GM18517 (cell line): ENCODE data around the gene KRT38.
"Not testable (repeated sequence)": the region's sequence is repeated elsewhere in the genome, so short reads cannot be mapped to it uniquely, and the experiment has no call there.

Experiments used
- ATAC-seq: cut with Tn5 transposase; IDR thresholded peaks from one replicate; pipeline ENCODE4 v1.9.1; 2021; ENCODE audit warnings: mild to moderate bottlenecking, moderate library complexity; ENCODE audit not compliant: unreplicated experiment

Gene KRT38

GRCh38 chr17:41424111-41424635 lies 16.6 kb downstream of the KRT38 start, which contains the start of gene KRT37:
Gene KRT37 (minus strand): TSS chr17:41424585. CDS start chr17:41424523, 62 bp downstream.
- ATAC-seq = no peak

- ATAC-seq = not testable (repeated sequence)
These were observed 18.2 kb downstream of the KRT38 start for GRCh38 chr17:41422586-41422985.

GRCh38 chr17:41421617-41422016 lies 19.2 kb downstream of the KRT38 start:
- ATAC-seq = no peak

GRCh38 chr17:41421116-41421515 lies 19.7 kb downstream of the KRT38 start:
- ATAC-seq = no peak

- ATAC-seq = no peak
These were observed 20.6 kb downstream of the KRT38 start for GRCh38 chr17:41420134-41420533.

GRCh38 chr17:41419716-41420115 lies 21.1 kb downstream of the KRT38 start:
- no peak for ATAC-seq

- ATAC-seq = no peak
These were observed 22.5 kb downstream of the KRT38 start for GRCh38 chr17:41418116-41418860.

GRCh38 chr17:41417576-41418015 lies 23.2 kb downstream of the KRT38 start:
- ATAC-seq = no peak

GRCh38 chr17:41417127-41417526 lies 23.7 kb downstream of the KRT38 start:
- no peak for ATAC-seq

- ATAC-seq = no peak
These were observed 24.3 kb downstream of the KRT38 start for GRCh38 chr17:41416479-41416878.

- no peak for ATAC-seq
These were observed 24.9 kb downstream of the KRT38 start for GRCh38 chr17:41415833-41416335.

GRCh38 chr17:41415411-41415810 lies 25.4 kb downstream of the KRT38 start:
- no peak for ATAC-seq

GRCh38 chr17:41413982-41414381 lies 26.8 kb downstream of the KRT38 start:
- ATAC-seq = no peak

- no peak for ATAC-seq
These were observed 27.3 kb downstream of the KRT38 start for GRCh38 chr17:41413353-41413957.

- ATAC-seq = no peak
These were observed 29.5 kb downstream of the KRT38 start for GRCh38 chr17:41411072-41411840.

GRCh38 chr17:41407226-41407625 lies 33.6 kb downstream of the KRT38 start:
- ATAC-seq = no peak

- ATAC-seq = no peak
These were observed 34.6 kb downstream of the KRT38 start for GRCh38 chr17:41406205-41406604.

- no peak for ATAC-seq
These were observed 36.6 kb downstream of the KRT38 start for GRCh38 chr17:41404024-41404671.

- no peak for ATAC-seq
These were observed 37.3 kb downstream of the KRT38 start for GRCh38 chr17:41403404-41404023.

GRCh38 chr17:41402161-41402560 lies 38.6 kb downstream of the KRT38 start:
- no peak for ATAC-seq
